Thymus (tissue), 11 donors: ENCODE data around the gene CRY2. TPM values are rescaled to one million over a fixed set of nuclear protein-coding genes. Genes with fewer than 3 reads are reported as not detected.

Experiments used
- DNase-seq, 9 donors: peaks; one replicate each; pipeline ENCODE4 v3.0.0-alpha.2; 2013; ENCODE audit warnings: low spot score in 9 of 9, low read depth in 6 of 9, missing footprints in 1 of 9
- H3K27ac ChIP-seq, 2 donors: one replicate each; pipeline ENCODE4 v1.5.1; 2013; ENCODE audit warnings: control low read depth in 1 of 2, low read depth in 1 of 2, low read length in 1 of 2, mild to moderate bottlenecking in 1 of 2, moderate library complexity in 1 of 2
- H3K27me3 ChIP-seq, 2 donors: one replicate each; pipeline ENCODE4 v1.5.1; 2013; ENCODE audit warnings: low read length in 1 of 2; ENCODE audit not compliant: control insufficient read depth in 2 of 2, insufficient read depth in 1 of 2
- H3K36me3 ChIP-seq, 2 donors: one replicate each; pipeline ENCODE4 v1.5.1; 2013; ENCODE audit warnings: low read length in 1 of 2, mild to moderate bottlenecking in 1 of 2, moderate library complexity in 1 of 2; ENCODE audit not compliant: control insufficient read depth in 2 of 2, insufficient read depth in 2 of 2
- H3K4me1 ChIP-seq, 2 donors: one replicate each; pipeline ENCODE4 v1.5.1; 2013; ENCODE audit warnings: low read length in 2 of 2; ENCODE audit not compliant: control insufficient read depth in 2 of 2, insufficient read depth in 2 of 2
- H3K4me3 ChIP-seq, 2 donors: one replicate each; pipeline ENCODE4 v1.5.1; 2013; ENCODE audit warnings: low read length in 2 of 2, control low read depth in 1 of 2, mild to moderate bottlenecking in 1 of 2
- H3K9me3 ChIP-seq, 2 donors: one replicate each; pipeline ENCODE4 v1.5.1; 2013; ENCODE audit warnings: low read length in 1 of 2, mild to moderate bottlenecking in 1 of 2; ENCODE audit not compliant: control insufficient read depth in 2 of 2, insufficient read depth in 1 of 2
- WGBS: extraction: QIAGEN DNeasy Blood & Tissue Kit; methylation state at CpG from one replicate; pipeline ENCODE4 v1.1.7; 2013; 5-methylcytosine and 5-hydroxymethylcytosine counted together
- polyA plus RNA-seq: library from polyadenylated mRNA; stranded (reverse); fragments of 200-250 nt; gene quantifications from one replicate; pipeline ENCODE4 v1.2.3, GENCODE V29; 2013
- total RNA-seq: library from RNA; stranded (reverse); fragments of 120-200 nt; gene quantifications from one replicate; pipeline ENCODE4 v1.2.4, GENCODE V29; 2013
- donor health status: healthy.

The CRY2 gene
- total and polyA plus RNA-seq, 2 donors = 9.9 to 12.3 TPM

DNA sequence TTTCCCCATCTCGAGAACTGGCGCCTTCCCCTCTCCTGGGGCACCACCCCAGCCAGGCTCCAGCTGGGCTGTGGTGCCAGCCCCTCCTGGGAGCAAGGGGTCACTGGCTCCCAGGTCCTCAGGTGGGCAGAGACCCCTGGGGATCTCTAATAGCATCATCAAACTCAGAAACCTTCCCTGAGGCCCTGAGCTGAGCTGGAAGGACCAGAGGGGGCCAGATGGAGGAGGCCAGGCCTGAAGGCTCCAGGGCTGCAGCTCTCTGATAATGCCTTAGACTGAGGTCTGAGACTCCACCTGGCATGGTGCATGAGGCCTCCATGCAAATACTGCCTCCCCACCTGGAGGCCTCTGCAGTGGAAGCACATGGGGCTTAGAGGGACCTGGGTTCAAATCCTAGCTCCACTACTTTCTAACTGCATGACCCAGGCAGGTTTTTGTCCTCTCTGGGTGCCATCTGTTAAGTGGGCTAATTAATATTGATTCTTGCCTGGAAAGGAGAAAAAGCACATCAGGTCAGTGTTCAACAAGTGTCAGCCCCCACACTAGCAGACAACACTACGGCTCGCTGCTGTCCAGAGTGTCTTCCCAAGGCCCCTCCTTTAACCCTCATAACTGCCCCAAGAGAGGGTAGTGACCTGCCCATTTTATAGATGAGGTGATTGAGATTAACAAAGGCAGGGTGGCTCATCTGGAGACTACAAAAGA lies 39.7 kb downstream of the CRY2 start:
- WGBS = 91% methylated on average over 4 of the region's 4 CpGs
- H3K4me1 ChIP-seq = peaks cover 8 to 11% of the 10 kb centered on the region in 2 donors
- no peak overlapping the region for H3K27ac ChIP-seq
- DNase-seq = no peak
- peaks cover 0 to 3% of the 10 kb centered on the region in 2 donors for H3K9me3 ChIP-seq
- peaks cover 8 to 53% of the 10 kb centered on the region in 2 donors for H3K27me3 ChIP-seq
- peaks cover under 1 to 3% of the 10 kb centered on the region in 2 donors for H3K36me3 ChIP-seq
- H3K4me3 ChIP-seq = no peak overlapping the region

DNA sequence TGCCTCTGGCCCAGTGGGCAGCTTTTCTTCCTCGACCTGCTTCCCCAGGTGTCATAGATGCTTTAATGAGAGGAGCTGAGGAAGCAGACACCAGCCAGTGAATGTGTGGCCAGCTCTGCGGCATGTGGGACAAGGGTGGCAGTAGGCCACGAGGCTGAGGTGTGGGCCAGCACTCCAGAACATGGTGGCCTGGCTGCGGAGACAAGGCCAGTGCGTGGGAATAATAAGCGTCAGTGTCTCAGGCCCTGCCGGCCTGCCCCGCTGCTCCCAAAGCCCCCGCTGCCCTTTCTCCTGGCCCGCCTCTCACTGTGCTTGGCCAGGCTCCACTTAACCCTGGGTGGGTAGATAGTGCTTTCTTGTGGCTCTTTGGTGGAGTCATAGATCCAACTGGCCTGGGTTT lies 40.3 kb downstream of the CRY2 start:
- H3K36me3 ChIP-seq = no peaks in the 10 kb centered on the region
- peaks cover 0 to 3% of the 10 kb centered on the region in 2 donors for H3K9me3 ChIP-seq
- 96% methylated on average over 10 of the region's 10 CpGs for WGBS
- H3K4me1 ChIP-seq = peaks cover 8 to 11% of the 10 kb centered on the region in 2 donors
- H3K27ac ChIP-seq = no peak overlapping the region
- peaks cover 8 to 53% of the 10 kb centered on the region in 2 donors for H3K27me3 ChIP-seq
- no peak for DNase-seq
- H3K4me3 ChIP-seq = no peak overlapping the region

- H3K9me3 ChIP-seq = peaks cover 0 to 3% of the 10 kb centered on the region in 2 donors
- no peak for DNase-seq
- H3K4me1 ChIP-seq = peaks cover 8 to 11% of the 10 kb centered on the region in 2 donors
- H3K36me3 ChIP-seq = no peaks in the 10 kb centered on the region
- WGBS = 93% methylated on average over 8 of the region's 8 CpGs
- no peak overlapping the region for H3K4me3 ChIP-seq
- H3K27me3 ChIP-seq = peaks cover 8 to 60% of the 10 kb centered on the region in 2 donors
- H3K27ac ChIP-seq = no peak overlapping the region
Measured at GRCh38 chr11:45889555-45889954, 42.3 kb downstream of the CRY2 start.

DNA sequence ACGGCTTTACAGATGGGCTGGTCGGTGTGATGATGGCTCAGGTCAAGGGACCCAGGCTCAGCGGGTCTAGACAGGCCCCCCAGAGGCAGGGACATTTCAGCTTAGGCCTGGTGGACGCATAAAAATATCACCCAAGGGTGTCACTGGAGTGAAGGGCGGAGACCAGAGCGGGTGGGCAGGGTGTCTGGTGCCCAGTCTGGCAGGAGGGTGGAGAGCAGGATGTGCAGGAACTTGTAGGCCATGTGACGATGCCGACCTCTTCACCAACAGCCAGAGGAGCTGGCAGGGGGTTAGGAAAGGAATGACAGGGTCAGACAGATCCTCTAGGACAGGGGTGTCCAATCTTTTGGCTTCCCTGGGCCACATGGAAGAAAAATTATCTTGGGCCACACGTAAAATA lies 42.7 kb downstream of the CRY2 start:
- Histone ChIP-seq H3K27ac (no peak overlapping the region), H3K36me3 (no peaks in the 10 kb centered on the region), H3K27me3 (peaks cover 8 to 60% of the 10 kb centered on the region in 2 donors), H3K9me3 (peaks cover 0 to 3% of the 10 kb centered on the region in 2 donors), H3K4me1 (peaks cover 8 to 10% of the 10 kb centered on the region in 2 donors), H3K4me3 (no peak overlapping the region)
- no peak for DNase-seq
- 93% methylated on average over 9 of the region's 9 CpGs for WGBS

- Histone ChIP-seq H3K9me3 (no peaks in the 10 kb centered on the region), H3K27me3 (peaks cover 5 to 59% of the 10 kb centered on the region in 2 donors), H3K27ac (no peak overlapping the region), H3K36me3 (no peaks in the 10 kb centered on the region), H3K4me3 (no peak overlapping the region), H3K4me1 (peaks cover 2% of the 10 kb centered on the region in 2 donors)
- no peak for DNase-seq
- WGBS = 91% methylated on average over 9 of the region's 9 CpGs
Measured at GRCh38 chr11:45890886-45891550, 43.7 kb downstream of the CRY2 start.

DNA sequence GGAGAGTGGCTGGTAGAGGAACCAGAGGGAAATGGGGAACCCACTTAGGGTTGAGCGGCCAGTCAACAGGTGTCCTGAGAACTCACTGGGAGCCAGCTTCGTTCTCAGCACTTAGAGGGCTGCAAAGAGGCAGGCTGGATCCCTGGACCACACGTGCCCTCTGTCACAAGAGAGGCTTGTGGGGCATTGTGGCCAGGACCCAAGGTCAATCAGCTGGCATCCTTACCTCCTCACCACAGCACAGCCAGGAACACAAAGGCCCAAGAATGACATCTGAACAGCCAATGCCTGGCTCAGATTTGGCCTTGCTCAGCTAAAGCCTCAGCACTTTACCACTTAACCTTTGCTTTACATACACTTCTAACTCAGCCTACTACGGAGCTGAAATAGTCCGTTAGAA lies 45.6 kb downstream of the CRY2 start:
- Histone ChIP-seq H3K4me1 (no peaks in the 10 kb centered on the region), H3K27me3 (peaks cover 7 to 59% of the 10 kb centered on the region in 2 donors), H3K4me3 (no peak overlapping the region), H3K36me3 (no peaks in the 10 kb centered on the region), H3K9me3 (no peaks in the 10 kb centered on the region), H3K27ac (no peak overlapping the region)
- DNase-seq = no peak
- 89% methylated on average over 5 of the region's 5 CpGs for WGBS

GRCh38 chr11:45894555-45895247 lies 47.4 kb downstream of the CRY2 start:
- H3K9me3 ChIP-seq = no peaks in the 10 kb centered on the region
- no peak overlapping the region for H3K4me3 ChIP-seq
- H3K36me3 ChIP-seq = no peaks in the 10 kb centered on the region
- no peak for DNase-seq
- no peak overlapping the region for H3K27ac ChIP-seq
- peaks cover 8 to 11% of the 10 kb centered on the region in 2 donors for H3K4me1 ChIP-seq
- H3K27me3 ChIP-seq = peaks cover 21 to 67% of the 10 kb centered on the region in 2 donors
- WGBS = 89% methylated on average over 6 of the region's 6 CpGs

DNA sequence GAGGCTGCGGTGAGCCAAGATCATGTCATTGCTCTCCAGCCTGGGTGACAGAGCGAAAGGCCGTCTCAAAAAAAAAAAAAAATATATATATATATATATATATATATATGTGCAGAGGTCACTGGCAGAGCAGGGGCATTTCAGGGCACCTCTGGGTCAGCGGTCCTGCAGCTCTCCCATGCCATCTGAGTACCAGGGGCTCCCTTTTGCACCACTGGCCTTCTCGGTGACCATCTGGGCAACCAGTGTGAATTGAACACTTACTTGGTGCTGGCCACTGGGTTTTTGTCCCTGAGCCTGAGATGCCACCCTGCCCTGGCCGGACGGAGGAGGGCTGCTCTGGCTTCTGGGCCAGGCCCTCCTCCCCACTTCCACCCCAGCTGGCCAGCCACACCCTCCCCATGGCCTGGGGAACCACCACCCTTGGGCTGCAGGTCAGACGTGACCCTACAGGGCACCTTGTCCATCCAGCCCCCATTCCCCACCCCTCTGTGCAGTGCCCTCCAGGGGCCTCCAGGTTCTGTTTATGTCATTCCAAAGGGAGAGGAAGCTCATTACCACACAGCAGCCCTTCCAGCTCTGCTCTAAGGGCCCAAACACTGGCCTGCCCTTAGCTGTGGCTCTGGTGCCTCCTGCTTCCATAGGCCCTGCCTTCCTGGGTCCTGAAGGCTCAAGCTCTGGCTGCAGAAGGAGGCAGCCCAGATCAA lies 48.4 kb downstream of the CRY2 start:
- Histone ChIP-seq H3K9me3 (no peaks in the 10 kb centered on the region), H3K36me3 (no peaks in the 10 kb centered on the region)

More for the DNA sequence above, 48.4 kb downstream of the CRY2 start:
- peaks cover 9 to 11% of the 10 kb centered on the region in 2 donors for H3K4me1 ChIP-seq
- DNase-seq = no peak
- WGBS = 96% methylated on average over 8 of the region's 8 CpGs
- peaks cover 28 to 70% of the 10 kb centered on the region in 2 donors for H3K27me3 ChIP-seq
- H3K27ac ChIP-seq = no peak overlapping the region
- no peak overlapping the region for H3K4me3 ChIP-seq
